Lower lobe of right lung (tissue), 2 donors: Measurements from ENCODE around the gene JAKMIP1. TPM values are rescaled to one million over a fixed set of nuclear protein-coding genes. Genes with fewer than 3 reads are reported as not detected.
"Not testable (repeated sequence)": the region's sequence is repeated elsewhere in the genome, so short reads cannot be mapped to it uniquely, and the experiment has no call there.

ENCODE experiments used
- ATAC-seq, 2 donors: fragments of 200-7000 bp; cut with Tn5 transposase; one replicate each; pipeline ENCODE4 v1.9.1; 2020 to 2022; ENCODE audit warnings: mild to moderate bottlenecking in 2 of 2, moderate library complexity in 2 of 2
- DNase-seq: peaks from one replicate; pipeline ENCODE4 v3.0.0-alpha.2; 2020
- H3K27ac ChIP-seq: fragments of 200-600 bp; one replicate; pipeline ENCODE4 v1.8.0; 2022
- H3K27me3 ChIP-seq: fragments of 200-600 bp; one replicate; pipeline ENCODE4 v1.8.0; 2022; ENCODE audit warnings: low read depth
- H3K36me3 ChIP-seq: fragments of 200-600 bp; one replicate; pipeline ENCODE4 v1.8.0; 2022; ENCODE audit warnings: mild to moderate bottlenecking
- H3K4me1 ChIP-seq: fragments of 200-600 bp; one replicate; pipeline ENCODE4 v1.8.0; 2022
- H3K4me3 ChIP-seq: fragments of 200-600 bp; one replicate; pipeline ENCODE4 v1.8.0; 2022; ENCODE audit warnings: mild to moderate bottlenecking
- H3K9me3 ChIP-seq: fragments of 200-600 bp; one replicate; pipeline ENCODE4 v1.8.0; 2022
- intact Hi-C: fragments of 100-400 bp; cut with DNase I; formaldehyde crosslinking; loops from one replicate; pipeline ENCODE4 v1.11.0; 2022
- total RNA-seq: library from RNA; stranded (reverse); fragmentation: NEBNext Ultra II Directional; extraction: Animal tissue kit (Norgen Biotek cat#: 25700); gene quantifications from one replicate; pipeline ENCODE4 v1.2.1, GENCODE V29; 2021
- TF ChIP-seq, protein P1 (sequence below): fragments of 200-600 bp; IDR thresholded peaks from one replicate; pipeline ENCODE4 v1.8.0; 2022; ENCODE audit warnings: antibody characterized with exemption, mild to moderate bottlenecking
- donor health status: DM: no; HTN: yes; CAD: no; lungs with severe emphysema.

Gene JAKMIP1
- total RNA-seq, 1 donor from 2014 or later = 0.65 TPM

DNA sequence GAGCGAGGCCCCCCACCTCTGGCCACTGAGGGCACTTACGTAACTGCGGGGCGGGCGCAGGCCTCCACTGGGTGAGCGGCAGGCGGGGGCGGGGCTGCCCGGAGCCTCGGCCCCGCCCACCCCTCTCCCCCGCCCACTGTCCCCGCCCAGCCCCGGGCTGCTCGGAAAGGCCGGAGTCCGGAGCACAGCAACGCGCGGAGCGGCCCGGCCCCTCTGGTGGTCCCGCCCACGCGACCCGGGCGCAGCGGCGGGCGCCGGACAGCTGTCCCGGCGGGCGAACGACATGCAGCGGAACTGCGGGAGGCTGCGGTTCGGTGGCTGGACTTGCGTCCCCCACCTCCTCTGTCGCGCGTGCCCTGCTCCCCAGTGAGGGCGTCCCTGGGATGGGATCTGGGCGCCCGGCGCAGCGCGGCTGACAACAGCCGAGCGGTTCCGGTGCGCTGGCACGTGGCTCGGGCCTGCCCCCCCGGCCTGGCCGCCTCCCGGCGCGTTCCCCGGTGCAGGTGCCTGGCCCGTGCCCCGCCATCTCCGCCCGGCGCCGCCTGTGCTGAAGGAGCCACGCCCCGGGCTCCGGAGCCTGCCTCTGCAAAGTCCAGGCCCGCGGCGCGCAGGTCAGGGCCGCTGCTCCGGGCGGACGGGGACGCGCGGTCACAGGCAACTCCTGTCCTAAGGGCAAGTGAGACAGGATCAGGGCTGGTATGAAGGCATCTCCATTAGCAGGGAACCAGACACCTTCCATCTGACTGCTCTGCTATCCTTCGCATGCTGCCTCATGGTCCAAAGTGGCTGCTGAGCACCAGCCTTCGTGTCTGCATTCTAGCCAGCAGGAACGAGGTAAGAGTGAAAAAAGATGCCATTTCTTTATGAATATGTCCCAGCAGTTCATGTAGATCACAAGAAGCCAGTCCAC lies 21.8 kb upstream of the JAKMIP1 start:
- intact Hi-C loops = no loop called here
- peak overlapping the region; percentile 19 for H3K4me3 ChIP-seq
- ATAC-seq = peak; percentile 73 to 76
- H3K27ac ChIP-seq = no peak overlapping the region
- H3K36me3 ChIP-seq = no peaks in the 10 kb centered on the region
- peaks cover 49% of the 10 kb centered on the region for H3K27me3 ChIP-seq
- H3K9me3 ChIP-seq = no peaks in the 10 kb centered on the region
- H3K4me1 ChIP-seq = no peaks in the 10 kb centered on the region
- TF ChIP-seq, protein P1, sequence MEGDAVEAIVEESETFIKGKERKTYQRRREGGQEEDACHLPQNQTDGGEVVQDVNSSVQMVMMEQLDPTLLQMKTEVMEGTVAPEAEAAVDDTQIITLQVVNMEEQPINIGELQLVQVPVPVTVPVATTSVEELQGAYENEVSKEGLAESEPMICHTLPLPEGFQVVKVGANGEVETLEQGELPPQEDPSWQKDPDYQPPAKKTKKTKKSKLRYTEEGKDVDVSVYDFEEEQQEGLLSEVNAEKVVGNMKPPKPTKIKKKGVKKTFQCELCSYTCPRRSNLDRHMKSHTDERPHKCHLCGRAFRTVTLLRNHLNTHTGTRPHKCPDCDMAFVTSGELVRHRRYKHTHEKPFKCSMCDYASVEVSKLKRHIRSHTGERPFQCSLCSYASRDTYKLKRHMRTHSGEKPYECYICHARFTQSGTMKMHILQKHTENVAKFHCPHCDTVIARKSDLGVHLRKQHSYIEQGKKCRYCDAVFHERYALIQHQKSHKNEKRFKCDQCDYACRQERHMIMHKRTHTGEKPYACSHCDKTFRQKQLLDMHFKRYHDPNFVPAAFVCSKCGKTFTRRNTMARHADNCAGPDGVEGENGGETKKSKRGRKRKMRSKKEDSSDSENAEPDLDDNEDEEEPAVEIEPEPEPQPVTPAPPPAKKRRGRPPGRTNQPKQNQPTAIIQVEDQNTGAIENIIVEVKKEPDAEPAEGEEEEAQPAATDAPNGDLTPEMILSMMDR = no peak
- no peak for DNase-seq

DNA sequence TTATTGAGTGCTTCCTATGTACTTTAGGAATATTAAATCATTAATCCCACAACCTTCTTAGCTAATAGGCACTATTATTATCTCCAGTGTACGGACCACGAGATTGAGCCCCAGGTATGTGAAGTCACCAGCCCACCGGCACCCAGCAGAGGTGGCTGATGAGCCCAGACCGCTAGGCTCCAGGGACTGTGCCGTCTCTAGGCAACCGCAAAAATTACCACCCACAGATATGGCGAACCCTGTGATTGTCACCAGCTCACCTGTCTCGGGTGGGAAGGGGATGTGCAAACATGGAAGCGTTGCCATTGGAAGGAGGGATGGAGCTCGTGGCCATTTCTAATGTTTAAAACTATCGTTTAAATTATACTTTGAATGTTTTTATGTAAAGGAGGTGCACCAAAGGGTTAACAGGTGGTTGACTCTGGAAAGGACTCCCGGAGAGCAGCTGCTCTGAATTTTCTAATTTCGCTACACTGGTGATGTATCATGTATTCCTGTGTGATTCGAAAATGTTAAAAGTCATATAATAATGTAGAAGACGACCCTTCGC lies 21.0 kb upstream of the JAKMIP1 start:
- DNase-seq (no peak), ATAC-seq (no peak)
- H3K36me3 ChIP-seq = no peaks in the 10 kb centered on the region
- no peaks in the 10 kb centered on the region for H3K9me3 ChIP-seq
- TF ChIP-seq, protein P1 = no peak
- intact Hi-C loops = no loop called here
- peak overlapping the region; percentile 19 for H3K4me3 ChIP-seq
- no peak overlapping the region for H3K27ac ChIP-seq
- peaks cover 49% of the 10 kb centered on the region for H3K27me3 ChIP-seq
- H3K4me1 ChIP-seq = no peaks in the 10 kb centered on the region

DNA sequence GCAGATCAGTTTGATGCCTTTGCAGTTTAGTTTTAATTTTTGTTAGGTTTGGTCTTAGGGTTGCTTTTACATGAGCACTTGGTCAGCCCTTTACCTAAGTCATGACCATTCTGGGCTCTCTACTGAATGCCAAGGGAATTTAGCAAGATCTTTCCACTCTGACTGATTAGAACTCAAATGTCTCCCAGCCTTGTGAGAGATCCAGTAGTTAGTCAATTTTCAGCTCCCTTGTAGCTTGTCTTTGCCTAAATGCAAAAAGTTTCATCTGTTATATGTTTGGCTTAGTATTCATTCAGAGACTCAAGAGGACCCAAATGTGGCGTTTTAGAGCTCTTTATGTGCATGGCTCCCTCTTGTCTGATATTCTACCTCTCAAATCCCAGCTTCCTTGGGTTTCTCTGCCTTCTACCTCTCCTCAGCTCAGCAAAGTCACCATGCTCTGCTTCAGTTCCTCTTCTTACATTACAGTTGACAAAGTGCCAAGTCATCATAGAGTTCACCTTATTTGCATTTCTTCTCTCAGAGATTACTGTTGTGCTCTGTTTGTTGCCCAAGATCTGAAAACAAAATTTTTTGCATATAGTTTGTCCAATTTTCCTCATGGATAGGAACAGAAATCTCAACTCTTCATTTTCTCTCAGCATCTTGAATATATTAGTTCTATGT lies 17.5 kb upstream of the JAKMIP1 start:
- H3K4me3 ChIP-seq = no peak overlapping the region

DNA sequence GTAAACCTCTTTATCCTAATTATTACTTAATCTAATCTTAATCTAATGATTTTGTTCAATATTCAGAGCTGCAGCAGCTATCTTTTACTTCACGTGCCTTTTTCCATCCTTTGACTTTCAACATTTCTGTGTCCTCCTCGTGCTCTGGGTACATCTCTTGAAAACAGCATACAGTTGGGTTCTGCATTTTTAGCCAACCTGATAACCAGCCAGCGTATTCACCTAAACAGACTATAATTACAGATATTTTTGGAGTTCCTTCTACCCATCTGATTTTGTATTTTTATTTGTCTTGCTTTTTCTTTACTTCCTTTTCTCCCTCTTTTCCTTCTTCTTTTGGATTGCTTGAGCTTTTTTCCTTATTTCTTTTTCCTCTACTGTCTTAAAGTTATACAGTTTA lies 16.2 kb upstream of the JAKMIP1 start:
- ATAC-seq (no peak), DNase-seq (no peak)
- TF ChIP-seq, protein P1 = no peak
- intact Hi-C loops = no loop called here
- Histone ChIP-seq H3K4me1 (no peaks in the 10 kb centered on the region), H3K36me3 (no peaks in the 10 kb centered on the region), H3K4me3 (no peak overlapping the region), H3K27me3 (peaks cover 29% of the 10 kb centered on the region), H3K9me3 (no peaks in the 10 kb centered on the region), H3K27ac (no peak overlapping the region)

More for the DNA sequence above, 17.5 kb upstream of the JAKMIP1 start:
- Histone ChIP-seq H3K9me3 (no peaks in the 10 kb centered on the region), H3K36me3 (no peaks in the 10 kb centered on the region), H3K27ac (no peak overlapping the region), H3K4me1 (no peaks in the 10 kb centered on the region), H3K27me3 (peaks cover 42% of the 10 kb centered on the region)
- ATAC-seq (no peak), DNase-seq (no peak)
- intact Hi-C loops = no loop called here
- TF ChIP-seq, protein P1 = no peak

DNA sequence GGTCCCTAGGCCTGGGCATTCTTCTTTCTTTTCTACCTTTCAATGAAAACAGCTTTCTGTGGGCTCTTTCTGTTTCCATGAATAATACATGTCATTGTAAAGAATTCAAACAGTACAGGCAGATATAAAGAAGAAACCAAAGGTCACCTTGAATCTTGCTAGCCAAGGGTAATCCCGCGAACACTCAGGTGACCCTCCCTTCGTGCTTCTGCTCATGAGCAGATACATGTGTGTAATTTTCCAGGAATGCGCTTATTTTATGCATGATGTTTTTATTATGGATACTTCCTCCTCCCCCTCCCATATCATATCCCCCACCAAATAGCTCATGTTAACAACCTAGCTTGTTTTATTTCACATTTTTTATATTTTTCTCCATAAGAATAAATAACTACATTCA lies 9.6 kb upstream of the JAKMIP1 start:
- ATAC-seq (no peak), DNase-seq (no peak)
- H3K27ac ChIP-seq = no peak overlapping the region
- no peaks in the 10 kb centered on the region for H3K27me3 ChIP-seq
- H3K9me3 ChIP-seq = no peaks in the 10 kb centered on the region
- H3K4me3 ChIP-seq = no peak overlapping the region
- no peaks in the 10 kb centered on the region for H3K4me1 ChIP-seq
- intact Hi-C loops = no loop called here
- no peaks in the 10 kb centered on the region for H3K36me3 ChIP-seq
- TF ChIP-seq, protein P1 = no peak

DNA sequence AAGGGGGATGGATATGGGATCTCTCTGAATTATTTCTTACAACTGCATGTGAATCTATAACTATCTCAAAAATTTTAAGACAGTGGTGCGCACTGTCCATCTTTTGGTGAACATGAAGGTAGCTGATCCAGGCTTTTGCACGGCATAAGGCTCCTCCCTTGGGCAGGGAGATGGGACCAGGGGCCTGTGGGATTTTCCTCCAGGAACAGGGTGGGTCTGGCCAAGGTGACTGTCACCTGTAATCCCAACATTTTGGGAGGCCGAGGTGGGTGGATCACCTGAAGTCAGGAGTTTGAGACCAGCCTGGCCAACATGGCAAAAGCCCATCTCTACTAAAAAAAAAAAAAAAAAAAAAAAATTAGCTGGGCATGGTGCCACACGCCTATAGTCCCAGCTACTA lies 8.9 kb upstream of the JAKMIP1 start:
- intact Hi-C loops, DNase-seq, H3K9me3 ChIP-seq, H3K4me1 ChIP-seq, H3K27ac ChIP-seq, H3K4me3 ChIP-seq, H3K36me3 ChIP-seq, ATAC-seq, H3K27me3 ChIP-seq: not testable (repeated sequence)
